SK-N-MC (cell line): ENCODE data around the gene DLEC1.

Experiments
- EZH2 ChIP-seq: fragments of 200-600 bp; sonication (generic); IDR thresholded peaks from one replicate; pipeline ENCODE4 v1.6.1; 2017; ENCODE audit warnings: antibody characterized with exemption
- FOXP2 ChIP-seq: optimal IDR thresholded peaks from 2 replicates; pipeline ENCODE3; 2011; ENCODE audit warnings: mild to moderate bottlenecking, moderate library complexity; ENCODE audit not compliant: insufficient read depth; ENCODE audit errors: extremely low read length, control extremely low read depth
- POLR2AphosphoS5 ChIP-seq: IDR thresholded peaks from 2 replicates; pipeline ENCODE4 v1.6.1; 2012; ENCODE audit warnings: mild to moderate bottlenecking, low read depth, low read length, borderline replicate concordance

DNA sequence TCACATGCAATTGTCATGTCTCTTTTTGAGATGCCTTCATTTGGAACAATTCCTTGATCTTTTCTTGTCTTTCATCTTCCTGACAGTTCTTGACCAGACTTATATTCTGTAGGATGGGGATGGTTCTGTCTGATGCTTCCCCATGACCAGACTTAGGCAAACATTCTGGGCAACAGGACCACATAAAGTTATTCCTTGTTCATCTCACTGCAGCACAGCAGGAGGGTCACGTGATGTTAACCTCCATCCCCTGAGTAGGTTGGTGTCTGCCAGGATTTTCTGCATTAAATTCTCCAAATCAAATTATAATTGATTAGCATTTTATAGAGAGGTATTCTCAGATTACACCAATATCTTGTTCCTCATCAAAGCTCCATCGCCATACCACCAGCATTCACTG lies 7.8 kb downstream of the DLEC1 start:
- TF ChIP-seq POLR2AphosphoS5: no peak
- no peak for TF ChIP-seq FOXP2
- TF ChIP-seq EZH2: no peak
